GM18909 (cell line): ENCODE results near the gene UBD.

ENCODE experiments used
- ATAC-seq: cut with Tn5 transposase; IDR thresholded peaks from one replicate; pipeline ENCODE4 v1.9.1; 2021; ENCODE audit warnings: mild to moderate bottlenecking; ENCODE audit not compliant: unreplicated experiment, poor library complexity

UBD gene

DNA sequence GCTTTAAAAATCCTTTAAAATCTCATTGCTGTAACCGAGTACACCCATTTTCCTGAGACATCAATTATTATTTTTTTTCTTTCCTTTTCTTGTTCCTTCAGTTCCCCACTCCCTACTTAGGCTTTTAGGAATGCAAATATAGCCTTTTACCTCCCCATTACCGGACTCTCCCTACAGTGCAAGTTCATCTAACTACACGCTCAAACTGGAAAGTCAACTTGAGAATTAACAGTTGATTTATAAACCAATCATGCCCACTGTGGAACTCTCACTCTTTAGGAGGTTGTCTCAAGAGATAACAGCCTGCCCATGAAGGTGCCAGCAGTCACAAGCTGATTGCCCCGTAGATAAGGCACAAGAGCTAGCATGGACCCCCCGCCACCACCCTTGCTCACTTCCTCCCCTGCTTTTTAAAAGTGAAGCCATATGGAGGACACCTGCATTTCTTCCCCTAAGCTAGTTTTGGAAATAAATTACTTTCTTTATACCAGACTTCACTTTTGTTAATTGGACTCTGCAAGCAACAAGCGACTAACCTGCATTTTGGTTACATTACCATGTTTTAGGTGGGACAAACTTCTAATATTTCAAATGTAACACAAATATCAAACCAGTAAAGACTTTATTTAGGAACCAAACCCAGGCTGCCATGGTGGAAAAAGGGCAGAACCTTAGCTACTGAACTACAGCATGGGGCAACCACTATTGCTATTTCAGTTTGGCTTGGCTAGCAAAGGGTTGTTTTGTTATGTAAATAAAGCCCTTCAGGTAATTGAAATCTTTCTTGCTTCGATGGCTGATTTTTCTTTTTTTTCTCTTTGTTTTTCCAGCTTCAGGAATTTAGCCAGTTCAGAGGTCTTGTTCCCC lies 34.9 kb downstream of the UBD start:
- ATAC-seq = no peak

- no peak for ATAC-seq
Measured at GRCh38 chr6:29524044-29524443, 35.5 kb downstream of the UBD start.

GRCh38 chr6:29522227-29522626 lies 37.3 kb downstream of the UBD start:
- no peak for ATAC-seq

GRCh38 chr6:29521006-29521680 lies 38.4 kb downstream of the UBD start:
- no peak for ATAC-seq

GRCh38 chr6:29520232-29520631 lies 39.3 kb downstream of the UBD start:
- ATAC-seq = no peak

DNA sequence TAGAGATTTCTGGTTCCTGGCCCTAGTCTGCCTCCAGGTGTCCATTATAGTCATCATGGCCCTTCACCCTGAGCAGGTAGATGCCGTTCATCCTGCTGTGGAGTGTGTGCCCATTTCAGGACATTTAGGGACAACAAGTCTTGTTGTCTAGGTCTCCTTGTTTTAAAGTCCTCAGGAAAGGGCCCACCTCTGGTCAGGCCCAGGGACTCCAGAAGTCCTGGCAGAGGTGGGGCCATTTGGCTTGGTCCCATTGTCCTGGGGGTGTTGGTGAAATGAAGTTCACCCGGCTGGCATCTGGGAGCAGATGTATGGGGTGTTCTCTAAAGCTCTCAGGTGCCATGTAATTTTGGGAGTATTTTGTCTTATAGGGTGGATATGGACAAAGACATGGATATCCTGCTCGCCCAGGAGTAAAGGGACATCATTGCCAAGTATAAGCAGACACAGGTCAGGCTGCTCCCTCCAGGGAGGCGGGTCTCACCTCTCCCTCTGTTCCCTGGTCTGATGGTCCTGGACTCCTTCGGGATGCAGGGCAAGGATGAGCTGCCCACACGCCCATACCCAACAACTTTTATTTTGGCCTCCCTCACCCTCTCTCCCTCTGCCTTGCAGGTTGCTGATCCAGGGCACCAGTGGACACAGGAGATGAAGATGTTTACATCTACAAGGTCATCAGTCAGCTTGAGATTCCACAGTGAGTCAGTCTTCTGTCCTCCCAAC lies 40.1 kb downstream of the UBD start:
- ATAC-seq = no peak

DNA sequence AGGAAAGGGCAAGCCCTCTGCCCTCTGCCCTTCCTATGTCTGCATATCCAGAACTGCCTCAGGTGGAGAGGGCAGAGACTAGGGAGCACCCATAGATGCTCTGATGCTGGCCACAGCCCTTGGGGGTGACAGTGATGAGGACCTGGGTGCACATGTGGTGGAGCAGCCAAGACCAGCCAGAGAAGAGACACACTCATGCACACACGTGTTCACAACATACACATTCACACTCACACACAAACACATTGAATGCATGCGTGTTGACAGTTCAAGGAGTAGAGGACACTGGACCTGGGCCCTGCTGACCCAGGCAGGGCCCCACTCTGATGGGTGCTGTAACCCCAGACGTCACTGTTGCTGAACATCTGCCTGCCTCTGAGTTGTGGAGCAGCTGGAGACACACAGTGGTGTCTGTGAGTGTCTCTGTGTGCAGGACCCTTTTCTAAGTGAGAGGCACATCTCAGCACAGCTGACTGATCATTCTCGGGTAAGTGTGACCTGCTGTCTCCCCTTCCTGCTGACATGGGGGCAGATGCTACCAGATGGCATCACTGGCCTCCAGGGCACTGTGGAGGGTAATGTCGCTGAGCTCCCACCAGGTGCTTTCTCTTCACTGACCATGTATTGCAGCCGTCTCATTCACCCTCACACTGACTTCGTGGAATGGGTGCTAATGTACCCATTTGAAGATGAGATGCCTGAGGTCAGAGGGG lies 41.6 kb downstream of the UBD start:
- ATAC-seq = no peak

- no peak for ATAC-seq
Measured at GRCh38 chr6:29517245-29517644, 42.3 kb downstream of the UBD start.

DNA sequence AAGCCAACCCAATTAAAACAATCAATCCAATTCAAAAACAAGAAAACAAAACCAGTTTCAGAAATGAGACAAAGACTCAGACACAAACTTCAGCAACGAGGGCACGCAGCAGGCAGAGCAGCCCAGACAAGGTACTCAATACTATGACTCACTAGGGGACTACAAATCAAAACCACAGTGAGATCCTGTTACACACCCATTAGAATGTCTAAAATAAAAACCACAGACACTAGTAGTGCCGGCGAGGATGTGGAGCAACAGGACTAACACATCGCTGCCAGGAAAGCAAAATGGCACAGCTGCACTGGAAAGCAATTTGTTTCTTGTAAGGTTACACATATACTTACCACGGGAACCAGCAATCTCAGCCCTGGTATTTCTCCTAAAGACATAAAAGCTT lies 43.4 kb downstream of the UBD start:
- no peak for ATAC-seq

DNA sequence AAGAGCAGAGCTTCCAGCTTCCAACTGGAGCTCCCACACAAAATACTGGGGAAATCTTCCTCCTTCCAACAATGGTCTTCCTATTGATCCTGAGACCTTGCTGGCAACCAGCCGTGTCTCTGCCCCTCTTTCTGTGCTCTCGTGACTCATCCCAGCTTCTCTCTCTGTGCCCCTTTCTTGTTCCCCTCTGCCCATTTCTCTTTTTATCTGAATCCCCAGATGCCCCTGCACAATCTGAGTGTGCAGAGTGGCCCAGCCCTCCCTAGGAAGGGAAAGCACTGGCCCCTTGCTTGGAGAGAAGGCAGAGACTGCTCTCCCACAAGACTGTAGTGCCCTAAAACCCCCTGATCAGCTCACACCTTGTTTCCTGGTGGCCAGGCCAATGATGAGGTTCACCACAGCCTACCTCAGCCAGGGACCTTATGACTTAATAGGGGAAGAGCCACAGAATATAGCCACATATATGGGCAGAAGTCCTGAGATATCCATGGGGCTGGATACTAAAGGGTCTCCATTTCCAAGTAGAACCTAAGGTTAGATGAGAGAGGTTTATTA lies 48.7 kb downstream of the UBD start:
- no peak for ATAC-seq

- no peak for ATAC-seq
Measured at GRCh38 chr6:29510202-29510601, 49.3 kb downstream of the UBD start.

DNA sequence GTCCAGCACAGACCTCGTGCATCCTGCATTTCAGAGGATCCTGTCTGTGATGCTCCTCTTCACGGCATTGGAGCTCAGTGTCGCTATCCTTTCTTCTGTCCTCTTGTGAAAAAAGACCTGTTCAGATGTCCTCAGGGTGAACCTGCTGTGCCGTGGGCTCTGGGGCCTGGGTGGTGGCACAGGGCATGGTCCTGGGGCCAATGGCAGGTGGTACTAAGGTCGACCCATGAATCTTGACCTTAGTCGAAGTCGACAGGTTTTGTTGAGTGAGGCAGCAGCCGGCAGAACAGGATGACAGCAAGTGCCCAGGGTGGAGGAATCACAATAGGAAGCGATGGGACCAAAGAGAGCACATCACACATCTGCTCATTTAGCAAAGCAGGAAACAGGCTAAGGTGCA lies 49.8 kb downstream of the UBD start:
- peak; percentile 18 for ATAC-seq

- ATAC-seq = peak; percentile 82
Measured at GRCh38 chr6:29509239-29509638, 50.3 kb downstream of the UBD start.

- ATAC-seq = no peak
Measured at GRCh38 chr6:29507319-29507718, 52.2 kb downstream of the UBD start.

- no peak for ATAC-seq
Measured at GRCh38 chr6:29506446-29507067, 53.0 kb downstream of the UBD start.

GRCh38 chr6:29505808-29506207 lies 53.7 kb downstream of the UBD start:
- no peak for ATAC-seq
